K562 (cell line): ENCODE data around the gene MTX3.

Source experiments
- AFF4 ChIP-seq: sonication (generic); formaldehyde crosslinking; IDR thresholded peaks from 2 replicates; pipeline ENCODE4 v1.8.0; 2023; ENCODE audit warnings: mild to moderate bottlenecking, missing genetic modification reagents
- ATF7 ChIP-seq: fragments of 450-650 bp; IDR thresholded peaks from 2 replicates; pipeline ENCODE4 v1.7.1; 2014; ENCODE audit warnings: mild to moderate bottlenecking, moderate library complexity
- BRF1 ChIP-seq: IDR thresholded peaks from 3 replicates; pipeline ENCODE4 v1.6.1; 2011; ENCODE audit warnings: borderline replicate concordance, mild to moderate bottlenecking; ENCODE audit not compliant: insufficient read length; ENCODE audit errors: extremely low read depth
- RNF2 ChIP-seq: sonication (generic); IDR thresholded peaks from 2 replicates; pipeline ENCODE4 v1.6.1; 2016
- U2AF1 ChIP-seq: fragments of 200-400 bp; formaldehyde crosslinking; optimal IDR thresholded peaks from 2 replicates; pipeline ENCODE3; 2017; ENCODE audit warnings: mild to moderate bottlenecking, low read depth, low read length, moderate library complexity
- YY1 ChIP-seq, 3 experiments: IDR thresholded peaks; 2 replicates each; pipeline ENCODE4 v1.6.1; 2011; ENCODE audit warnings: low read length in 2 of 3, mild to moderate bottlenecking in 2 of 3, moderate library complexity in 2 of 3, borderline replicate concordance in 1 of 3, control low read depth in 1 of 3, low read depth in 1 of 3; ENCODE audit not compliant: insufficient read depth in 3 of 3, insufficient replicate concordance in 2 of 3, control insufficient read depth in 1 of 3, insufficient read length in 1 of 3; ENCODE audit errors: extremely low read depth in 1 of 3
- ZFP36 ChIP-seq: fragments of 150-350 bp; IDR thresholded peaks from 2 replicates; pipeline ENCODE4 v1.6.1; 2018; ENCODE audit warnings: low read length, low read depth; ENCODE audit not compliant: partially characterized antibody
- ZNF232 ChIP-seq: sonication (generic); formaldehyde crosslinking; IDR thresholded peaks from 2 replicates; pipeline ENCODE4 v1.8.0; 2022; ENCODE audit warnings: mild to moderate bottlenecking, missing genetic modification reagents
- ZSCAN29 ChIP-seq: fragments of 450-650 bp; IDR thresholded peaks from 2 replicates; pipeline ENCODE4 v1.6.1; 2017

DNA sequence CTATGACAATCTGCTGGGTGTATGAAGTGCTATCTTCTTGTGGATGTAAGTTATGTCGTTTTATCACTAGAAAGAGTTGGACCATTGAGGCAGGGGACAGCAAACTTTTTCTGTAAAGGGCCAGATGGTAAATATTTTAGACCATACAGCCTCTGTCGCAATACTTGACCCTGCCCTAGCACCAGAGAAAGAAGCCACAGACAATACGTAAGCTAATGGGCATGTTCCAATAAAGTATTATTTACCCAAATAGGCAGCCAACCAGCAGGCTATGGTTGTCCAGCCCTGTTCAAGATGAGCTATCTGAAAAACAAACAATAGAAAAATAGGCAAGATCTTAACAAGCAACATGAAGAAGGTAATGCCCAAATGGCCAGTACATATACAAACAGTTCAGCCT lies 36.4 kb downstream of the MTX3 start:
- TF ChIP-seq ZNF232 (CRISPR knock-in tag): no peak
- TF ChIP-seq U2AF1: no peak
- TF ChIP-seq YY1 (IDR thresholded peaks at IDR 0.05; ENCODE audit: borderline replicate concordance in 1 of 3, control insufficient read depth in 1 of 3, extremely low read depth in 1 of 3, insufficient read depth in 3 of 3, insufficient read length in 1 of 3, insufficient replicate concordance in 2 of 3, low read depth in 1 of 3, low read length in 2 of 3): no peak
- no peak for TF ChIP-seq AFF4 (CRISPR knock-in tag)
- TF ChIP-seq ZSCAN29: no peak
- no peak for TF ChIP-seq ATF7
- no peak for TF ChIP-seq RNF2
- TF ChIP-seq BRF1: no peak
- TF ChIP-seq ZFP36: no peak
